IPS DF 6.9 (cell line): ENCODE data around the gene SGTB.

ENCODE experiments used
- DNase-seq: peaks from one replicate; pipeline ENCODE4 v3.0.0-alpha.2; 2013; ENCODE audit warnings: low read depth, low spot score
- H3K27ac ChIP-seq: one replicate; pipeline ENCODE4 v1.5.1; 2013; ENCODE audit warnings: low read length, control low read depth
- H3K27me3 ChIP-seq: 2 replicates; pipeline ENCODE4 v1.6.1; 2013; ENCODE audit warnings: mild to moderate bottlenecking, low read length; ENCODE audit not compliant: control insufficient read depth, insufficient read depth
- H3K36me3 ChIP-seq: 2 replicates; pipeline ENCODE4 v1.6.1; 2013; ENCODE audit warnings: low read length; ENCODE audit not compliant: control insufficient read depth, insufficient read depth
- H3K4me1 ChIP-seq: 2 replicates; pipeline ENCODE4 v1.6.1; 2013; ENCODE audit warnings: low read length; ENCODE audit not compliant: control insufficient read depth, insufficient read depth
- H3K4me3 ChIP-seq: 2 replicates; pipeline ENCODE4 v1.5.1; 2013; ENCODE audit warnings: mild to moderate bottlenecking, low read length
- H3K9me3 ChIP-seq: 2 replicates; pipeline ENCODE4 v1.6.1; 2013; ENCODE audit warnings: low read length, inconsistent platforms; ENCODE audit not compliant: control insufficient read depth, insufficient read depth
- WGBS: extraction: QIAGEN DNeasy Blood & Tissue Kit; methylation state at CpG from one replicate; pipeline ENCODE4 v1.1.7; 2013; ENCODE audit warnings: mixed read lengths, missing lambda C conversion rate; ENCODE audit not compliant: insufficient read length, insufficient coverage; 5-methylcytosine and 5-hydroxymethylcytosine counted together

SGTB gene

DNA sequence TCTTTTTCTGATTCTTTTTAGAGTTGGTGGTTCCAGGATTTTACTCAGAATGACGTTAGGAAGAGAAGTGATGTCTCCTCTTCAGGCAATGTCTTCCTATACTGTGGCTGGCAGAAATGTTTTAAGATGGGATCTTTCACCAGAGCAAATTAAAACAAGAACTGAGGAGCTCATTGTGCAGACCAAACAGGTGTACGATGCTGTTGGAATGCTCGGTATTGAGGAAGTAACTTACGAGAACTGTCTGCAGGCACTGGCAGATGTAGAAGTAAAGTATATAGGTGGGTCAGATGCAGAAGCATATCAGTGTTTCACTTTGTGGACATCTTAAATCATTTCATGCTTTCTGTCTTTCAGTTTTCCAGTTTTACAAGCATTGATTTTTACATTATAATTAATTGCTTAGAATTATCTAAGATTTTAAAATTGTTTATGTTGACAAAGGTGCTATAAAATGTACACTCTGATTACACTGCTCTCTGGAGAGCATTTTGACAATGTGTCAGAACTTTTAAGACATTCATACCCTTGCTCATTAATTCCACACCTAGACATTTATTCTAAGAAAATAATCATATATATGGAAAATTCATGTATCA is 36.7 kb upstream of the SGTB start:
- Histone ChIP-seq H3K9me3 (no peaks in the 10 kb centered on the region), H3K4me1 (no peaks in the 10 kb centered on the region), H3K27ac (no peak overlapping the region), H3K27me3 (no peaks in the 10 kb centered on the region), H3K36me3 (peaks cover 3% of the 10 kb centered on the region; the same call in 1 of the 2 replicates), H3K4me3 (no peak overlapping the region)
- no CpG with 5 or more reads among the region's 4 CpGs for WGBS
- DNase-seq, result no peak

DNA sequence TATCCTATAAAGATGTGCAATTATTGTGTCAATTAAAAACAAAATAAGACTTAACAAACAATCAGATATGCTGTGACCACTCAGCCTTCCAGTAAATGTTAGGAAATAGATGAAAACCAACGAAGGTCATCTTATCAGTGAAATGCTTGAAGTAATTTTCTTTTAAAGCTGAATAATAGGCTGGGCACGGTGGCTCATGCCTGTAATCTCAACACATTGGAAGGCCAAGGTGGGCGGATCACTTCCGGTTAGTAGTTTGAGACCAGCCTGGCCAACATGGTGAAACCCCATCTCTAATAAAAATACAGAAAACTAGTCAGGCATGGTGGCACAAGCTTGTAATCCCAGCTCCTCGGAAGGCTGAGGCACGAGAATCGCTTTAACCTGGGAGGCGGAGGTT is 31.3 kb upstream of the SGTB start:
- H3K4me3 ChIP-seq, result no peak overlapping the region
- no peak overlapping the region for H3K27ac ChIP-seq
- no peaks in the 10 kb centered on the region for H3K4me1 ChIP-seq
- no peaks in the 10 kb centered on the region for H3K9me3 ChIP-seq
- H3K36me3 ChIP-seq, result no peaks in the 10 kb centered on the region
- no peak for DNase-seq
- no peaks in the 10 kb centered on the region for H3K27me3 ChIP-seq
- whole genome bisulfite sequencing, result no CpG with 5 or more reads among the region's 8 CpGs

DNA sequence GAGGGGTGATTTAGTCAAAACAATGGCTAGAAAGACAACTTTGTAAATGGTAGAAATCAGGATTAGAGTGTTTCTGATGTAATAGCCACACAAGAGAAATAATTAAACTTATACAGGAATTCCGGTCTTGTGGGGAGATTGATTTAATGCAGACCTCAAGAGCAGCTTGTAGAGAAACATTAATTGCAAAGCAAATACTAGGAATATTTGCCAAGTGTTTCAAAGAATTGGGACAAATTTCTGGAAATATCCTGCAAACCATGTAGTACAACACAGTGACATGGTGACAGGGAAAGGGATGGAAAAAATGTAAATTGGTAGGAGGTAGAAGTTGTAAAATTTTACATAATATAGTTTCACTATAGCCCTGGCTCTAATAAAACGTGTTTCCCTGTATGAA is 29.0 kb upstream of the SGTB start:
- H3K4me1 ChIP-seq, result no peaks in the 10 kb centered on the region
- no peaks in the 10 kb centered on the region for H3K9me3 ChIP-seq
- H3K36me3 ChIP-seq, result no peaks in the 10 kb centered on the region
- H3K27ac ChIP-seq, result no peak overlapping the region
- H3K4me3 ChIP-seq, result no peak overlapping the region
- no CpG with 5 or more reads among the region's 2 CpGs for WGBS
- H3K27me3 ChIP-seq, result no peaks in the 10 kb centered on the region
- no peak for DNase-seq

DNA sequence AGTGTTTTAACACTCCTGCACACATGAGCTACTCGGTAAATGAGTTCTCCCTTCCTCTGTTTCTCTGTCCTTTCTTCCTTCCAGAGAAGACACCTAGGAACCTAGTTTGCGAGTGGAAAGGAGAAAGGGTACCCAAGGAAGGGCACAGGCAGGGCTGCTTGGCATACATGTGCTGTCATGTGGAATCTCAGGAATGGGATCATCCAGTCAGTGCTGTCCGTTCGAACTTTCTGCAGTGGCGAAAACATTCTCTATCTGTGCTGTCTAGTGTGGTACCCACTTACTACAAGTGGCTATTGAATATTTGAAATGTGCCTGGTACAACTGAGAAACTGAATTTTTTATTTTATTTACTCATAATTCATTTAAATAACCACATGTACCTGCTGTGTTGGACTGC is 28.0 kb upstream of the SGTB start:
- H3K4me1 ChIP-seq, result no peaks in the 10 kb centered on the region
- H3K4me3 ChIP-seq, result no peak overlapping the region
- WGBS, result no CpG with 5 or more reads among the region's 5 CpGs

DNA sequence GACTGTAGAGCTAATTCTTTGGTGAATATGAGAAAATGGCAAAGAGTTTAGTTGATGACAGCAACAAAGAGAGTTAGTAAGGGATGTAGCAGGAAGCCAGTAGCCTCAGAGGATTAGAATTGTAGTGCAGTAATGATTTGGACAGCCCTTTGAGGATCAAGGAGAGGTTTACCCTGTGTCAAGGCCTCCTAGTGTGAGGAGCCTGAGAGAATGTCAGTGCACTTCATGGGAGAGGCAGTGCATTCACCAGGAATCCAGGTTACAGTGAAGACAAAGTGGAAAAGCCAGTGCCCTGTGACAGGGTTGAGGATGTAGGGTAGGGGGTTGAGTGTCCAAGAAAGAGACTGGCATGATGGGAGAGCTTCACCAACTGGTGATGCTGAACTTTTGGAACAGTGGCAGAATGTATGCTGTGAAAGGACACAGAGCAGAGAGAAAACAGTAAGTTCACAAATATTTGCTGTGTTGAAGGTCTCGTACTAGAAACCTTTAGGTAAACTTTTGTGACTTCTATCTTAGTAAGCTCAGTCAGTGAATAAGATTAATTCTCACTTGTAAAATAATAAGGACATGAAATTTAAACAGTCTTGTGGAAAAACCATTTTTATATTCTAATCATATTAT is 27.4 kb upstream of the SGTB start:
- no CpG with 5 or more reads among the region's 1 CpG for WGBS
- no peak for DNase-seq
- H3K27me3 ChIP-seq, result no peaks in the 10 kb centered on the region
- no peak overlapping the region for H3K4me3 ChIP-seq
- H3K9me3 ChIP-seq, result no peaks in the 10 kb centered on the region
- H3K36me3 ChIP-seq, result no peaks in the 10 kb centered on the region
- no peaks in the 10 kb centered on the region for H3K4me1 ChIP-seq
- H3K27ac ChIP-seq, result no peak overlapping the region

More for the DNA sequence above, 28.0 kb upstream of the SGTB start:
- Histone ChIP-seq H3K27ac (no peak overlapping the region), H3K36me3 (no peaks in the 10 kb centered on the region), H3K27me3 (no peaks in the 10 kb centered on the region), H3K9me3 (no peaks in the 10 kb centered on the region)
- no peak for DNase-seq

DNA sequence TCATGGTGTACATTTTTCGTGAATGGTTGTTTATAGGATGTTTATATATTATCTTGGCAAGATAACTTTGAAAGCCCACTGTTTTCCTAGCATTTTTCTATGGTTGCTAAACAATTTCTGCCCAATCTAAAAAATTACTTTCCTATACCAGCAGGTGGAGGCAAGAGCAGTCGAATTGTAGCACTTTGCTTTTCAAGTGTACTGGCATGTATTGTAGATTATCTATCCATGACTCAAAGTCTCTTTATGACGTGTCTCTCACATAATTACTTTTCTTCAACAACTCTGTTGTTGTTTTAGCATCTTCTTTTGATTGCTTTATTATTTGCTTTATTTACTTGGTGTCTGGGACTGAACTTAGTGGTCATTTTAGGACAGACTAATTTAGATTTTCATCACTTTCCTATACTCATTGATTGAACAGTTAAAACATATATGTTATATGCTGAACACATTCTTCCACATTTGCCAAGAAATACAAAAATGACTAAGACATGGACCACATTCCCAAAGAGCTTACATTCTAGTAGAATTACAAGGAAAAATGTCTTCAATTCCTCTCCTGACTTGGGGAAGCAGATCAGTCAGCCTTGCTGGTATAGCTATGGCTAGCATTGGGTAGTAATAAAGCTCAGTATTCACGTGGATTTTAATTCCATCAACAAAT is 20.8 kb upstream of the SGTB start:
- Histone ChIP-seq H3K27me3 (no peaks in the 10 kb centered on the region), H3K27ac (no peak overlapping the region), H3K36me3 (no peaks in the 10 kb centered on the region), H3K4me3 (no peak overlapping the region), H3K9me3 (no peaks in the 10 kb centered on the region), H3K4me1 (no peaks in the 10 kb centered on the region)
- no CpG with 5 or more reads among the region's 4 CpGs for WGBS
- no peak for DNase-seq

DNA sequence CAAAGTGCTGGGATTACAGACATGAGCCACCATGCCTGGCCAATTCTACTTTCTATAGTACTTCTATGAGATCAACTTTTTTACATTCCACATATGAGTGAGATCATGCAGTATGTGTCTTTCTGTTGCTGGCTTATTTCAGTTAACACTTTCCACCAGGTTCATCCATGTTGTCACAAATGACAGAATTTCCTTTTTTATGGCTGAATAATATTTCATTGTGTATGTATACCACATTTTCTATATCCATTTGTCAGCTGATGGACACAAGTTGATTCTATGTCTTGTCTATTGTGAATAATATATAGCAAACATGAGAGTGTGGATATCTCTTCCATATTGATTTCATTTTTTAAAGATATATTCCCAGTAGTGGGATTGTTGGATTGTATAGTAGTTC is 17.3 kb upstream of the SGTB start:
- H3K27me3 ChIP-seq, result no peaks in the 10 kb centered on the region
- H3K36me3 ChIP-seq, result no peaks in the 10 kb centered on the region
- no peak for DNase-seq
- H3K27ac ChIP-seq, result no peak overlapping the region
- H3K9me3 ChIP-seq, result no peaks in the 10 kb centered on the region
- H3K4me3 ChIP-seq, result no peak overlapping the region
- H3K4me1 ChIP-seq, result no peaks in the 10 kb centered on the region

DNA sequence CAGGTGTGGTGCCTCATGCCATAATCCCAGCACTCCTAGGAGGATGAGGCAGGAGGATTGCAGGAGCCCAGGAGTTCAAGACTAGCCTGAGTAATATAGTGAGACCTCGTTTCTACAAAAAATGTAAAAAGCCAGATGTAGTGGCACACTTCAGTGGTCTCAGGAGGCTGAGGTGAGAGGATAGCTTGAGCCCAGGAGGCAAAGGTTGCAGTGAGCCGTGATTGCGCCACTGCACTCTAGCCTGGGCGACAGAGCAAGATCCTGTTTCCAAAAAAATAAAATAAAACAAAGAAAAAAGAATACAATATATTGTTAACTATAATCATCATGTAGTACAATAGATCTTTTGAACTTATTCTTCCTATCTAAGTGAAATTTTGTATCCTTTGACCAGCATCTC is 16.4 kb upstream of the SGTB start:
- no peaks in the 10 kb centered on the region for H3K27me3 ChIP-seq
- no peaks in the 10 kb centered on the region for H3K4me1 ChIP-seq
- no peaks in the 10 kb centered on the region for H3K36me3 ChIP-seq
- no peaks in the 10 kb centered on the region for H3K9me3 ChIP-seq
- no peak overlapping the region for H3K27ac ChIP-seq
- H3K4me3 ChIP-seq, result no peak overlapping the region
- WGBS, result no CpG with 5 or more reads among the region's 4 CpGs
- no peak for DNase-seq

DNA sequence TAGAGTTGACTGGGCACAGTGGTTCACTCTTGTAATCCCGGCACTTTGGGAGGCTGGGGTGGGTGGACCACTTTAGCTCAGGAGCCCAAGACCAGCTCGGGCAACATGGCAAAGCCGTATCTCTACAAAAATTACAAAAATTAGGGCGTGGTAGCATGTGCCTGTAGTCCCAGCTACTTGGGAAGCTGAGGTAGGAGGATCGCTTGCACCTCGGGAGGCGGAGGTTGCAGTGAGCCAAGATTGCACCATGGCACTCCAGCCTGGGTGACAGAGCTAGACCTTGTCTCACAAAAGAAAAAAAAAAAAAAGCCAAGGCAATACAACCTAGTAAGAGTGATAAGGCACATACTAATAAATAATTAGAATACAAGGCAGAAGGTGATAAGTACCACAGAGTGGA is 15.9 kb upstream of the SGTB start:
- H3K27me3 ChIP-seq, result no peaks in the 10 kb centered on the region
- H3K36me3 ChIP-seq, result no peaks in the 10 kb centered on the region
- WGBS, result no CpG with 5 or more reads among the region's 7 CpGs
- H3K27ac ChIP-seq, result no peak overlapping the region
- H3K4me3 ChIP-seq, result no peak overlapping the region
- H3K4me1 ChIP-seq, result no peaks in the 10 kb centered on the region
- no peak for DNase-seq
- no peaks in the 10 kb centered on the region for H3K9me3 ChIP-seq

DNA sequence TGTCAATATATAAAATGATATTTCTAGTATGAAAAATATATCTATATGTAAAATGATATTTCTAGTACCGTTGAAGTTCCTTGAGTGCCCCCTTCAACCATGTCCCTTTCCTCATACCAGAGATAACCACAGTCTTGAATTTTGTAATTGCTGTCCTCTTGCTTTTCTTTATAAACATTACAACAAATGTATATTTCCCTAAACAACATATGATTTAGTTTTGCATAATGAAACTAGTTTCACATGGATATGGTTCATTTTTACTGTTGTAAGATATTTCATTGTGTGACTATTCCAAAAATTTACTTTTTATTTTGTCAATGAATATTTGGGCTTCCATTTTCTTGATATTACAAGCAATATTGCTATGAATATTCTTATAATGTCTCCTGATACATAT is 14.1 kb upstream of the SGTB start:
- no peaks in the 10 kb centered on the region for H3K27me3 ChIP-seq
- no CpG with 5 or more reads among the region's 1 CpG for WGBS
- no peaks in the 10 kb centered on the region for H3K9me3 ChIP-seq
- no peak overlapping the region for H3K27ac ChIP-seq
- H3K36me3 ChIP-seq, result no peaks in the 10 kb centered on the region
- DNase-seq, result no peak
- H3K4me3 ChIP-seq, result no peak overlapping the region
- H3K4me1 ChIP-seq, result no peaks in the 10 kb centered on the region

DNA sequence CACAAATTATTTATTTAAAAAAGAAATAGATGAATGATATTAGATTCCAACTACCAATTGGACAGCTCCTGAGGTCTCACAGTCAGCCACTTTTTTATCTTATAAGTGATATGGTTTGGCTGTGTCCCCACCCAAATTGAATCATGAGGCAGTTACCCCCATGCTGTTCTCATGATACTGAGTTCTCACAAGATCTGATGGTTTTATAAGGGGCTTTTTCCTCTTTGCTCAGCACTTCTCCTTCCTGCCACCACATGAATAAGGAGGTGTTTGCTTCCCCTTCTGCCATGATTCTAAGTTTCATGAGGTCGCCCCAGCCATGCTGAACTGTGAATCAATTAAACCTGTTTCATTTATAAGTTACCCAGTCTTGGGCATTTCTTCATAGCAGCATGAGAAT is 13.0 kb upstream of the SGTB start:
- H3K9me3 ChIP-seq, result no peaks in the 10 kb centered on the region
- no peaks in the 10 kb centered on the region for H3K27me3 ChIP-seq
- DNase-seq, result no peak
- no peaks in the 10 kb centered on the region for H3K36me3 ChIP-seq
- no peaks in the 10 kb centered on the region for H3K4me1 ChIP-seq
- WGBS, result no CpG with 5 or more reads among the region's 1 CpG
- no peak overlapping the region for H3K27ac ChIP-seq
- no peak overlapping the region for H3K4me3 ChIP-seq
